Small intestine (tissue), 7 donors: ENCODE results near the gene KLB. TPM values are rescaled to one million over a fixed set of nuclear protein-coding genes. Genes with fewer than 3 reads are reported as not detected.
"Not testable (repeated sequence)": the region's sequence is repeated elsewhere in the genome, so short reads cannot be mapped to it uniquely, and the experiment has no call there.

Experiments
- DNase-seq, 2 donors: peaks; one replicate each; pipeline versions ENCODE4 v3.0.0 to v3.0.0-alpha.2; 2013
- FAIRE-seq: peaks from 2 replicates; lab custom pipeline; 2012; peaks lifted over from hg19 to GRCh38; lab: Jason Lieb, UNC
- H3K27ac ChIP-seq, 3 donors: one replicate each; pipeline ENCODE4 v1.5.1; 2013; ENCODE audit warnings: low read length in 2 of 3, mild to moderate bottlenecking in 2 of 3, control low read depth in 1 of 3, inconsistent platforms in 1 of 3, low read depth in 1 of 3, moderate library complexity in 1 of 3
- H3K27me3 ChIP-seq, 3 donors: one replicate each; pipeline ENCODE4 v1.6.1; 2013; ENCODE audit warnings: low read length in 3 of 3, inconsistent platforms in 1 of 3; ENCODE audit not compliant: control insufficient read depth in 3 of 3, insufficient read depth in 3 of 3
- H3K36me3 ChIP-seq, 3 donors: one replicate each; pipeline ENCODE4 v1.6.1; 2013; ENCODE audit warnings: low read length in 3 of 3, inconsistent platforms in 1 of 3, low read depth in 1 of 3, mild to moderate bottlenecking in 1 of 3, moderate library complexity in 1 of 3; ENCODE audit not compliant: control insufficient read depth in 3 of 3, insufficient read depth in 2 of 3
- H3K4me1 ChIP-seq, 3 donors: one replicate each; pipeline ENCODE4 v1.6.1; 2013; ENCODE audit warnings: low read length in 2 of 3, inconsistent platforms in 1 of 3, low read depth in 1 of 3, mild to moderate bottlenecking in 1 of 3, moderate library complexity in 1 of 3; ENCODE audit not compliant: control insufficient read depth in 3 of 3, insufficient read depth in 2 of 3
- H3K4me3 ChIP-seq, 3 donors: one replicate each; pipeline ENCODE4 v1.5.1; 2013; ENCODE audit warnings: low read length in 3 of 3, control low read depth in 1 of 3, inconsistent platforms in 1 of 3, low read depth in 1 of 3, mild to moderate bottlenecking in 1 of 3, moderate library complexity in 1 of 3
- H3K9me3 ChIP-seq, 2 donors: one replicate each; pipeline ENCODE4 v1.6.1; 2013; ENCODE audit warnings: low read depth in 1 of 2, low read length in 1 of 2; ENCODE audit not compliant: control insufficient read depth in 2 of 2, insufficient read depth in 1 of 2
- WGBS, 3 donors: extraction: QIAGEN DNeasy Blood & Tissue Kit; methylation state at CpG; one replicate each; pipeline ENCODE4 v1.1.7; 2013; 5-methylcytosine and 5-hydroxymethylcytosine counted together
- polyA plus RNA-seq, 4 donors: library from polyadenylated mRNA; stranded (reverse) in 3 of 4; unstranded in 1 of 4; fragments of 200-250 nt in 3 of 4; fragments of 120-200 nt in 1 of 4; gene quantifications; one replicate each; pipeline versions ENCODE4 v1.2.1 to v1.2.3, GENCODE V29; 2013
- donor health status: healthy with polysubstance abuse.
- donor health status: control.
- donor health status: control.
- donor health status: Bipolar disorder and iron deficiency.
- donor health status: healthy.

Gene KLB
- polyA plus RNA-seq, 4 donors = 0.36 to 1.4 (median 0.72) TPM

DNA sequence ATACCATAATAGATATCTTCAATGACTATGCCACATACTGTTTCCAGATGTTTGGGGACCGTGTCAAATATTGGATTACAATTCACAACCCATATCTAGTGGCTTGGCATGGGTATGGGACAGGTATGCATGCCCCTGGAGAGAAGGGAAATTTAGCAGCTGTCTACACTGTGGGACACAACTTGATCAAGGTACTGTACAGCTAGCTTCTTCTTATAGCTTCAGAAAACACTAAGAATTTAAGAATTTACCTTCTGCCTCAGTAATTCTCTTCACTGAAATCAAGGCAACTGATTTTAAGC, 805 bp downstream of the KLB start:
- H3K4me1 ChIP-seq = peaks cover 0 to 7% (median 0%) of the 10 kb centered on the region in 3 donors
- no peak for FAIRE-seq
- H3K9me3 ChIP-seq = no peaks in the 10 kb centered on the region
- no peaks in the 10 kb centered on the region for H3K36me3 ChIP-seq
- no peak overlapping the region for H3K27ac ChIP-seq
- H3K27me3 ChIP-seq = no peaks in the 10 kb centered on the region
- DNase-seq = no peak
- 13 to 52% (median 25%) methylated on average over 1 of the region's 1 CpG for WGBS, 3 donors
- no peak overlapping the region for H3K4me3 ChIP-seq

DNA sequence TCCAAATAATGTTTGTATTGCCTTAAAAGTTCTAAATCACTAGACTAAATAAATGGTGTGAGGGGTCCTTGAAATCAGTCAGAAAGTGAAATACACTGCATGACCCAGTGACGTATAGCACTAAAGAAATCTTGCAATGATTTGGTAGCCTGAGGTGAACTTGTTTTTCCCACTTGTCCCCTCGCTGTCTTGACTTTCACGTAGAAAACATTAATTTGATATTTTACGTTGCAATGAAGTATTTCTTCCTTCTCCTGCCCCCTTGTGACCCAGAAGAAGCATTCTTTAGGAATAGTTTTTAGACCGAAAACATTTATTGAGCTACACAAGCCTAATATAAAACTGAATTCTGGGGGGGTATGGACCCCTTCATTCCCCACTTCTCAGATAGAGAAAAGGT, 3.7 kb downstream of the KLB start:
- Histone ChIP-seq H3K36me3 (no peaks in the 10 kb centered on the region), H3K27ac (no peak overlapping the region), H3K4me1 (peaks cover 0 to 7% (median 0%) of the 10 kb centered on the region in 3 donors), H3K9me3 (no peaks in the 10 kb centered on the region), H3K27me3 (no peaks in the 10 kb centered on the region), H3K4me3 (no peak overlapping the region)
- WGBS, 3 donors = 58 to 68% (median 64%) methylated on average over 5 of the region's 5 CpGs
- FAIRE-seq (no peak), DNase-seq (no peak)

DNA sequence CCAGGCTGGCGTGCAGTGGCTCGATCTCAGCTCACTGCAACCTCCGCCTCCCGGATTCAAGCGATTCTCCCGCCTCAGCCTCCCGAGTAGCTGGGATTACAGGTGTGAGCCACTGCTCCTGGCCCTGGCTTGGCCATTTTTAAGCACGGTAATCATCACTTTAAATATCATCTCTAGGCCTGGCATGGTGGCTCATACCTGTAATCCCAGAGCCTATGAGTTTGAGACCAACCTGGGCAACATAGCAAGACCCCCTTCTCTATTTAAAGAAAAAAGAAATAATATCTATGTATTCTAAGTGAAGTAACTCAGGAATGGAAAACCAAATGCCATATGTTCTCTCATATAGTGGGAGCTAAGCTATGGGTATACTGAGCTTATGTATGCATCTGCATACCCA, 4.8 kb downstream of the KLB start:
- not testable (repeated sequence) for FAIRE-seq

DNA sequence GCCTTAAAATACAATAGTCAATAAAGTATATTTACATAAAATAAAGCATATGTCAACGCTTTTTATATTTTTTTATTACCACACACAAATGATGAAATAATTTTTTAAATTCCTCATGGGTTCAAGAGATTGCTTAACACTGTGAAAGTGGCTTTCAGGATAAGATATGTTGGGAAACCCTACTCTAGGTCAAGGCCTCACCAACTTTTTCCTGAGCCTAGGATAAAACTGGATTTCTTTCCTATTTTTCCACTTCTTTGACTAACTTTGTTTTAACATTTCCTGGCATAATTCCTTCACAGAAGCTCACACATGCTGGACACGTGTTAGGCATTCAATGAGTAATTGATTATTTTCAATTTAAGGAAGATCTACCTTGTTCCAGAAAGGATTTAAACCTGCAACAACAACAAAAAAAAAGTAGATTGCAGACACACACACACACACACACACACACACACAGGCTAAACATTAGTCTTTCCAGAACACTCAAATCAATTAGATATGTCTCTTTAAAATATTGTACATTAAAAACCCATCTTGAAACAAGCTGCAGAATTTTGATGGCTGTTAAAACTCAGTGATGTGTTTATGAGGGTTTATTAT, 9.1 kb downstream of the KLB start:
- no peak overlapping the region for H3K4me3 ChIP-seq
- WGBS, 3 donors = 71 to 73% (median 73%) methylated on average over 2 of the region's 2 CpGs
- H3K9me3 ChIP-seq = no peaks in the 10 kb centered on the region
- DNase-seq = no peak
- no peak for FAIRE-seq
- H3K27me3 ChIP-seq = no peaks in the 10 kb centered on the region
- H3K36me3 ChIP-seq = no peaks in the 10 kb centered on the region
- H3K27ac ChIP-seq = no peak overlapping the region
- H3K4me1 ChIP-seq = no peaks in the 10 kb centered on the region

More for the DNA sequence above, 4.8 kb downstream of the KLB start:
- WGBS, 3 donors = 92 to 96% (median 92%) methylated on average over 8 of the region's 8 CpGs
- H3K4me3 ChIP-seq, DNase-seq, H3K27me3 ChIP-seq, H3K27ac ChIP-seq, H3K36me3 ChIP-seq, H3K4me1 ChIP-seq, H3K9me3 ChIP-seq: not testable (repeated sequence)

DNA sequence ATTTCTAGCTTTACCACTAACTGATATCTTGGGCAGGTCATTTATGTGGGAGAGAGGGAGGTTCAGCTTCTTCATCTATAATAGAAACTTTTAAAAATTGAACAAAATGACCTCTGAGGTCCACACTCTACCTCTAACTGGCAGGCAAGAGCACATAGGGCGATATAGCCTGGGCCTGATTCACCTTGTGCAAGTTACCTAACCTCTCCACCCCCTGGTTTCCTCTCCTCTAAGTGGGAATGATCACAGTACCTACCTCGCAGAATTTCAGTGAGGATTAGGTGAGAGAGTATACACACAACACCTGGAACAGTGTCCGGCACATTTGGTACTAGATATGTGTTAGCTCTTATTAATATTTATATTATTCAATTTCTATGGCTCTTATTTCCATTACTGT, 15.5 kb downstream of the KLB start:
- no peaks in the 10 kb centered on the region for H3K4me1 ChIP-seq
- FAIRE-seq (no peak), DNase-seq (no peak)
- 88 to 94% (median 89%) methylated on average over 3 of the region's 3 CpGs for WGBS, 3 donors
- no peaks in the 10 kb centered on the region for H3K27me3 ChIP-seq
- no peak overlapping the region for H3K4me3 ChIP-seq
- H3K27ac ChIP-seq = no peak overlapping the region
- no peaks in the 10 kb centered on the region for H3K36me3 ChIP-seq
- no peaks in the 10 kb centered on the region for H3K9me3 ChIP-seq

DNA sequence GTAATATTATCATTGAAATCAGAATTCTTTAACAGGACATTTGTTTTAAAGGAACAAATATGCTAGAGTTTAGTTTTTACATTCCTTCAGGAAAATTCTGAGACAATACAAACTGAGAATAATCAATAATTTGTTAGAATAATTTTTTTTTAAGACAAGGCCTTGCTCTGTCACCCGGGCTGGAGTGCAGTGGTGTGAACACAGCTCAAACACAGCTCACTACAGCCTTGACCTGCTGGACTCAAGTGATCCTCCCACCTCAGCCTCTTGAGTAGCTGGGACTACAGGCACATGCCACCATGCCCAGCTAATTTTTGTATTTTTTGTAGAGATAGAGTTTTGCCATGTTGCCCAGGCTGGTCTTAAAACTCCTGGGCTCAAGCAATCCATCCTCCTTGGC, 18.6 kb downstream of the KLB start:
- not testable (repeated sequence) for DNase-seq, H3K4me1 ChIP-seq, H3K4me3 ChIP-seq, H3K36me3 ChIP-seq, H3K27me3 ChIP-seq, H3K9me3 ChIP-seq, H3K27ac ChIP-seq, FAIRE-seq
- 79 to 91% (median 90%) methylated on average over 1 of the region's 1 CpG for WGBS, 3 donors

DNA sequence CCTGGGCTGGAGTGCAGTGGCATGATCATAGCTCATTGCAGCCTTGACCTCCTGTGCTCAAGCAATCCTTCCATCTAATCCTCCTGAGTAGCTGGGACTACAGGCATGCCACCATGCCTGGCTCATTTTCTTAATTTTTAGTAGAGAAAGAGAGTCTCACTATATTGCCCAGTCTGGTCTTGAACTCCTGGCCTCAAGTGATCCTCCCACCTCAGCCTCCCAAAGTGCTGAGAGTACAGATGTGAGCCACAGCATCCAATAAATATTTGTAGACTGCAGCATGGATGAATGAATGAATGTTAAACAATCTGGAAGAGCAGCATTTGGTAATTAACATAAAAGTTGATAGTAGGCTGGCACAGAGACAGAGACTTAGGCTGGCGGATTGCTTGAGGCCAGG, 20.0 kb downstream of the KLB start:
- H3K9me3 ChIP-seq = no peaks in the 10 kb centered on the region
- DNase-seq = no peak
- peaks cover 0 to 9% (median 0%) of the 10 kb centered on the region in 3 donors for H3K4me1 ChIP-seq
- no peaks in the 10 kb centered on the region for H3K27me3 ChIP-seq
- H3K36me3 ChIP-seq = no peaks in the 10 kb centered on the region
- no peak overlapping the region for H3K4me3 ChIP-seq
- 88 to 98% (median 95%) methylated on average over 1 of the region's 1 CpG for WGBS, 3 donors
- FAIRE-seq = no peak
- no peak overlapping the region for H3K27ac ChIP-seq

DNA sequence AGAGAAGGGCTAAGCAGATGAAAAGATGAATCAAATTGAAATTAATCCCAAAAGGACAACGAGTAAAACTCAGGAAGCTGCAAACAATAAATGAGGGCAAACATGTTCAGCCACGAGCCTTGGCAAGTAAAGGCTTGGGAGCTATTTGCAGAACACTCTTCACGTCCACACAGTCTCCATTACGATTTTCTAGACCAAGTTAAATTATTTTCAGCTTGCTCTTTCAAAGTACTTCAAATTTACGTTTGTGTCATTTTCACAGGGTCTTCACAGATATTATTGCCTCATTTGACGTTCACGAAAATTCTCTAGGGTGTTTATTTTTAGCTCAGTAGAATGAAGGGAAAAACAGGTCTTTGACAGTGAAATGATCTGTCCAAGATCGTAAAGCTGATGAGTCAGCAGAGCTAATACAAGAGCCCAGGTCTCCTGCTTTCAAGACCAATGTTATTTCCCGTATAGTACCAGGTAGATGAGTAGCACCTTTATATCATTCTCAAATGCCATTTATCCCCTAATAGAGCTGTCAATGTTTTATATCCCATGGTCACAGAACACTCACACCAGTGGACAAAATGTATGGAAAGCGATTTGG, 20.9 kb downstream of the KLB start:
- 67 to 72% (median 72%) methylated on average over 10 of the region's 10 CpGs for WGBS, 3 donors
- DNase-seq (no peak), FAIRE-seq (no peak)
- no peaks in the 10 kb centered on the region for H3K27me3 ChIP-seq
- no peak overlapping the region for H3K4me3 ChIP-seq
- no peaks in the 10 kb centered on the region for H3K9me3 ChIP-seq
- H3K36me3 ChIP-seq = no peaks in the 10 kb centered on the region
- peaks cover 0 to 9% (median 0%) of the 10 kb centered on the region in 3 donors for H3K4me1 ChIP-seq
- no peak overlapping the region for H3K27ac ChIP-seq
